ENCODE measurements around the gene LRCH2. TPM values are rescaled to one million over a fixed set of nuclear protein-coding genes. Genes with fewer than 3 reads are reported as not detected.
A peak's percentile ranks its signal among the peaks of the same experiment; 100 is the strongest.

The LRCH2 gene
- total and polyA plus RNA-seq, 9 of the 15 experiments (the other 6 are each of a cell fraction or from before 2014, with no cell fraction given), result 1.4 to 7.2 (median 2.9) TPM

GRCh38 chrX:115259238-115259875 is 25.5 kb upstream of the LRCH2 start (continued):
- TF ChIP-seq MEF2D (tag; conservative IDR thresholded peaks at IDR 0.05; ENCODE audit: low read depth) (no peak), KDM1A (IDR thresholded peaks at IDR 0.05) (peak; percentile 59 to 74), ARID1B (IDR thresholded peaks at IDR 0.05) (peak; percentile 66), CBFA2T3 (IDR thresholded peaks at IDR 0.05) (peak; percentile 68), CC2D1A (IDR thresholded peaks at IDR 0.05) (no peak), CBFA2T2 (conservative IDR thresholded peaks at IDR 0.05) (peak; percentile 48), TEAD4 (IDR thresholded peaks at IDR 0.05; ENCODE audit: low read length) (peak; percentile 79), TEAD4 (CRISPR knock-in tag; IDR thresholded peaks at IDR 0.05; ENCODE audit: borderline replicate concordance) (no peak), EWSR1 (IDR thresholded peaks at IDR 0.05; ENCODE audit: borderline replicate concordance, low read depth, partially characterized antibody) (no peak), HDAC1 (IDR thresholded peaks at IDR 0.05) (no peak), TCF3 (CRISPR knock-in tag; IDR thresholded peaks at IDR 0.05) (0 out of 2 replicates have a peak, but pooled peaks have one; percentile 10), KDM5B (IDR thresholded peaks at IDR 0.05; ENCODE audit: insufficient replicate concordance, low read depth, low read length) (no peak), ZC3H8 (IDR thresholded peaks at IDR 0.05) (no peak), ZKSCAN3 (CRISPR knock-in tag; IDR thresholded peaks at IDR 0.05) (no peak)
- TF ChIP-seq, protein P1, sequence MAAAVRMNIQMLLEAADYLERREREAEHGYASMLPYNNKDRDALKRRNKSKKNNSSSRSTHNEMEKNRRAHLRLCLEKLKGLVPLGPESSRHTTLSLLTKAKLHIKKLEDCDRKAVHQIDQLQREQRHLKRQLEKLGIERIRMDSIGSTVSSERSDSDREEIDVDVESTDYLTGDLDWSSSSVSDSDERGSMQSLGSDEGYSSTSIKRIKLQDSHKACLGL (CRISPR knock-in tag; IDR thresholded peaks at IDR 0.05; ENCODE audit: borderline replicate concordance, poor library complexity, severe bottlenecking), result no peak

Measured in K562 (cell line).